Liver (tissue), 9 donors: ENCODE measurements around the gene GRPEL2. TPM values are rescaled to one million over a fixed set of nuclear protein-coding genes. Genes with fewer than 3 reads are reported as not detected.
"Not testable (repeated sequence)": the region's sequence is repeated elsewhere in the genome, so short reads cannot be mapped to it uniquely, and the experiment has no call there.

ENCODE experiments used
- DNase-seq: peaks from one replicate; pipeline ENCODE4 v3.0.0-alpha.2; 2017; ENCODE audit warnings: low spot score
- H3K27ac ChIP-seq, 2 donors: one replicate each; pipeline ENCODE4 v1.7.0; 2013; ENCODE audit warnings: inconsistent platforms in 2 of 2, low read length in 2 of 2, control low read depth in 1 of 2, low read depth in 1 of 2, mild to moderate bottlenecking in 1 of 2
- H3K27me3 ChIP-seq, 4 donors: one replicate each; pipeline versions ENCODE4 v1.6.1 to v1.7.0; 2013; ENCODE audit warnings: low read length in 3 of 4, inconsistent platforms in 1 of 4, mild to moderate bottlenecking in 1 of 4, moderate library complexity in 1 of 4; ENCODE audit not compliant: control insufficient read depth in 4 of 4, insufficient read depth in 4 of 4
- H3K36me3 ChIP-seq, 4 donors: one replicate each; pipeline versions ENCODE4 v1.6.1 to v1.7.0; 2013; ENCODE audit warnings: low read length in 3 of 4, mild to moderate bottlenecking in 3 of 4, low read depth in 1 of 4, moderate library complexity in 1 of 4; ENCODE audit not compliant: control insufficient read depth in 4 of 4, insufficient read depth in 3 of 4
- H3K4me1 ChIP-seq, 4 donors: one replicate each; pipeline versions ENCODE4 v1.6.1 to v1.7.0; 2013; ENCODE audit warnings: low read length in 3 of 4, mild to moderate bottlenecking in 3 of 4, moderate library complexity in 1 of 4; ENCODE audit not compliant: control insufficient read depth in 4 of 4, insufficient read depth in 4 of 4
- H3K4me3 ChIP-seq, 3 donors: one replicate each; pipeline versions ENCODE4 v1.6.1 to v1.7.0; 2013; ENCODE audit warnings: low read length in 3 of 3, control low read depth in 1 of 3, low read depth in 1 of 3, mild to moderate bottlenecking in 1 of 3
- H3K9ac ChIP-seq, 2 donors: one replicate each; pipeline ENCODE4 v1.7.0; 2013; ENCODE audit warnings: low read length in 2 of 2, mild to moderate bottlenecking in 2 of 2, moderate library complexity in 2 of 2, control low read depth in 1 of 2, low read depth in 1 of 2
- H3K9me3 ChIP-seq, 4 donors: one replicate each; pipeline versions ENCODE4 v1.6.1 to v1.7.0; 2013; ENCODE audit warnings: low read length in 3 of 4; ENCODE audit not compliant: control insufficient read depth in 4 of 4
- EGR1 ChIP-seq, 2 donors: IDR thresholded peaks; 2 replicates each; pipeline ENCODE4 v1.6.1; 2016 to 2018; ENCODE audit warnings: antibody characterized with exemption in 2 of 2, low read depth in 2 of 2
- FOXA1 ChIP-seq: IDR thresholded peaks from 2 replicates; pipeline ENCODE4 v1.6.1; 2016; ENCODE audit warnings: antibody characterized with exemption
- GABPA ChIP-seq, 2 donors: IDR thresholded peaks in 1 of 2; conservative IDR thresholded peaks in 1 of 2; 2 replicates each; pipeline ENCODE4 v1.6.1; 2016; ENCODE audit warnings: antibody characterized with exemption in 2 of 2, mild to moderate bottlenecking in 1 of 2, moderate library complexity in 1 of 2
- HNF4A ChIP-seq, 2 donors: conservative IDR thresholded peaks; 2 replicates each; pipeline ENCODE4 v1.6.1; 2016; ENCODE audit warnings: antibody characterized with exemption in 2 of 2, mild to moderate bottlenecking in 2 of 2
- JUND ChIP-seq, 2 donors: IDR thresholded peaks; 2 replicates each; pipeline ENCODE4 v1.6.1; 2016; ENCODE audit warnings: antibody characterized with exemption in 2 of 2
- MAX ChIP-seq: IDR thresholded peaks from 2 replicates; pipeline ENCODE4 v1.6.1; 2016; ENCODE audit warnings: antibody characterized with exemption
- RXRA ChIP-seq, 2 donors: IDR thresholded peaks; 2 replicates each; pipeline ENCODE4 v1.6.1; 2017 to 2018; ENCODE audit warnings: antibody characterized with exemption in 2 of 2, mild to moderate bottlenecking in 1 of 2
- SP1 ChIP-seq: IDR thresholded peaks from 2 replicates; pipeline ENCODE4 v1.6.1; 2018; ENCODE audit warnings: antibody characterized with exemption, mild to moderate bottlenecking
- YY1 ChIP-seq: IDR thresholded peaks from 2 replicates; pipeline ENCODE4 v1.6.1; 2016; ENCODE audit warnings: antibody characterized with exemption, mild to moderate bottlenecking
- WGBS: extraction: QIAGEN DNeasy Blood & Tissue Kit; methylation state at CpG from one replicate; pipeline ENCODE4 v1.1.7; 2013; 5-methylcytosine and 5-hydroxymethylcytosine counted together
- polyA plus RNA-seq, 2 donors: library from polyadenylated mRNA; stranded (reverse) in 1 of 2; unstranded in 1 of 2; fragments of 200-250 nt in 1 of 2; fragments of >200 nt in 1 of 2; fragmentation: Nextera tagmentation in 1 of 2; extraction: Ambion mirVana in 1 of 2; gene quantifications; one replicate each; pipeline versions ENCODE4 v1.2.1 to v1.2.3, GENCODE V29; 2013 to 2015
- total RNA-seq, 2 donors: library from RNA; depleted of rRNA; stranded (reverse); fragments of >200 nt; gene quantifications; one replicate each; pipeline ENCODE4 v1.2.3, GENCODE V29; 2014
- TF ChIP-seq, protein P1 (sequence below): IDR thresholded peaks from 2 replicates; pipeline ENCODE4 v1.6.1; 2016; ENCODE audit warnings: antibody characterized with exemption
- TF ChIP-seq, protein P2 (sequence below): IDR thresholded peaks from 2 replicates; pipeline ENCODE4 v1.6.1; 2016; ENCODE audit warnings: antibody characterized with exemption, mild to moderate bottlenecking
- TF ChIP-seq, protein P3 (sequence below): fragments of 150-350 bp; IDR thresholded peaks from 2 replicates; pipeline ENCODE4 v1.5.1; 2017; ENCODE audit warnings: improper control_type of control experiment, low read depth, low read length; ENCODE audit not compliant: missing input control
- donor health status: healthy.
- donor health status: healthy.
- donor health status: healthy.
- donor health status: healthy.
- donor health status: healthy.

The GRPEL2 gene
- total and polyA plus RNA-seq, 4 donors, result 2.5 to 9.5 (median 4.8) TPM

GRCh38 chr5:149391524-149391923, 46.2 kb downstream of the GRPEL2 start:
- no peaks in the 10 kb centered on the region for H3K9me3 ChIP-seq
- DNase-seq, result no peak
- no peaks in the 10 kb centered on the region for H3K4me1 ChIP-seq
- no peak overlapping the region for H3K9ac ChIP-seq
- H3K27ac ChIP-seq, result no peak overlapping the region
- no peak overlapping the region for H3K4me3 ChIP-seq
- TF ChIP-seq RXRA (IDR thresholded peaks at IDR 0.05) (no peak), SP1 (no peak), HNF4A (conservative IDR thresholded peaks at IDR 0.05) (no peak)
- TF ChIP-seq, protein P1, sequence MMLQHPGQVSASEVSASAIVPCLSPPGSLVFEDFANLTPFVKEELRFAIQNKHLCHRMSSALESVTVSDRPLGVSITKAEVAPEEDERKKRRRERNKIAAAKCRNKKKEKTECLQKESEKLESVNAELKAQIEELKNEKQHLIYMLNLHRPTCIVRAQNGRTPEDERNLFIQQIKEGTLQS, result no peak
- no peaks in the 10 kb centered on the region for H3K27me3 ChIP-seq
- WGBS, result 87% methylated on average over 6 of the region's 6 CpGs
- H3K36me3 ChIP-seq, result no peaks in the 10 kb centered on the region

GRCh38 chr5:149392718-149393117, 47.4 kb downstream of the GRPEL2 start:
- TF ChIP-seq YY1 (no peak), MAX (no peak), JUND (IDR thresholded peaks at IDR 0.05) (no peak), EGR1 (IDR thresholded peaks at IDR 0.05; ENCODE audit: low read depth in 2 of 2) (no peak), GABPA (IDR thresholded peaks at IDR 0.05 in 1 of 2, conservative IDR thresholded peaks at IDR 0.05 in 1 of 2) (no peak), HNF4A (conservative IDR thresholded peaks at IDR 0.05) (no peak), SP1 (no peak), FOXA1 (no peak)
- TF ChIP-seq, protein P2, sequence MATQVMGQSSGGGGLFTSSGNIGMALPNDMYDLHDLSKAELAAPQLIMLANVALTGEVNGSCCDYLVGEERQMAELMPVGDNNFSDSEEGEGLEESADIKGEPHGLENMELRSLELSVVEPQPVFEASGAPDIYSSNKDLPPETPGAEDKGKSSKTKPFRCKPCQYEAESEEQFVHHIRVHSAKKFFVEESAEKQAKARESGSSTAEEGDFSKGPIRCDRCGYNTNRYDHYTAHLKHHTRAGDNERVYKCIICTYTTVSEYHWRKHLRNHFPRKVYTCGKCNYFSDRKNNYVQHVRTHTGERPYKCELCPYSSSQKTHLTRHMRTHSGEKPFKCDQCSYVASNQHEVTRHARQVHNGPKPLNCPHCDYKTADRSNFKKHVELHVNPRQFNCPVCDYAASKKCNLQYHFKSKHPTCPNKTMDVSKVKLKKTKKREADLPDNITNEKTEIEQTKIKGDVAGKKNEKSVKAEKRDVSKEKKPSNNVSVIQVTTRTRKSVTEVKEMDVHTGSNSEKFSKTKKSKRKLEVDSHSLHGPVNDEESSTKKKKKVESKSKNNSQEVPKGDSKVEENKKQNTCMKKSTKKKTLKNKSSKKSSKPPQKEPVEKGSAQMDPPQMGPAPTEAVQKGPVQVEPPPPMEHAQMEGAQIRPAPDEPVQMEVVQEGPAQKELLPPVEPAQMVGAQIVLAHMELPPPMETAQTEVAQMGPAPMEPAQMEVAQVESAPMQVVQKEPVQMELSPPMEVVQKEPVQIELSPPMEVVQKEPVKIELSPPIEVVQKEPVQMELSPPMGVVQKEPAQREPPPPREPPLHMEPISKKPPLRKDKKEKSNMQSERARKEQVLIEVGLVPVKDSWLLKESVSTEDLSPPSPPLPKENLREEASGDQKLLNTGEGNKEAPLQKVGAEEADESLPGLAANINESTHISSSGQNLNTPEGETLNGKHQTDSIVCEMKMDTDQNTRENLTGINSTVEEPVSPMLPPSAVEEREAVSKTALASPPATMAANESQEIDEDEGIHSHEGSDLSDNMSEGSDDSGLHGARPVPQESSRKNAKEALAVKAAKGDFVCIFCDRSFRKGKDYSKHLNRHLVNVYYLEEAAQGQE, result no peak
- TF ChIP-seq, protein P3, sequence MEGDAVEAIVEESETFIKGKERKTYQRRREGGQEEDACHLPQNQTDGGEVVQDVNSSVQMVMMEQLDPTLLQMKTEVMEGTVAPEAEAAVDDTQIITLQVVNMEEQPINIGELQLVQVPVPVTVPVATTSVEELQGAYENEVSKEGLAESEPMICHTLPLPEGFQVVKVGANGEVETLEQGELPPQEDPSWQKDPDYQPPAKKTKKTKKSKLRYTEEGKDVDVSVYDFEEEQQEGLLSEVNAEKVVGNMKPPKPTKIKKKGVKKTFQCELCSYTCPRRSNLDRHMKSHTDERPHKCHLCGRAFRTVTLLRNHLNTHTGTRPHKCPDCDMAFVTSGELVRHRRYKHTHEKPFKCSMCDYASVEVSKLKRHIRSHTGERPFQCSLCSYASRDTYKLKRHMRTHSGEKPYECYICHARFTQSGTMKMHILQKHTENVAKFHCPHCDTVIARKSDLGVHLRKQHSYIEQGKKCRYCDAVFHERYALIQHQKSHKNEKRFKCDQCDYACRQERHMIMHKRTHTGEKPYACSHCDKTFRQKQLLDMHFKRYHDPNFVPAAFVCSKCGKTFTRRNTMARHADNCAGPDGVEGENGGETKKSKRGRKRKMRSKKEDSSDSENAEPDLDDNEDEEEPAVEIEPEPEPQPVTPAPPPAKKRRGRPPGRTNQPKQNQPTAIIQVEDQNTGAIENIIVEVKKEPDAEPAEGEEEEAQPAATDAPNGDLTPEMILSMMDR, result no peak
- TF ChIP-seq, protein P1, result no peak
- Histone ChIP-seq H3K4me1 (no peaks in the 10 kb centered on the region), H3K27ac (no peak overlapping the region), H3K27me3 (no peaks in the 10 kb centered on the region), H3K4me3 (no peak overlapping the region), H3K9ac (no peak overlapping the region), H3K9me3 (no peaks in the 10 kb centered on the region), H3K36me3 (no peaks in the 10 kb centered on the region)
- no peak for DNase-seq
- WGBS, result 89% methylated on average over 19 of the region's 19 CpGs

GRCh38 chr5:149394996-149395395, 49.7 kb downstream of the GRPEL2 start:
- not testable (repeated sequence) for H3K9me3 ChIP-seq, H3K27ac ChIP-seq, H3K4me3 ChIP-seq, H3K9ac ChIP-seq, H3K4me1 ChIP-seq, H3K36me3 ChIP-seq, H3K27me3 ChIP-seq, DNase-seq
